HepG2 (cell line): ENCODE results near the gene RPTOR. TPM values are rescaled to one million over a fixed set of nuclear protein-coding genes. Genes with fewer than 3 reads are reported as not detected.
A peak's percentile ranks its signal among the peaks of the same experiment; 100 is the strongest.
"Not testable (repeated sequence)": the region's sequence is repeated elsewhere in the genome, so short reads cannot be mapped to it uniquely, and the experiment has no call there.

ENCODE experiments used
- CREM ChIP-seq, 2 experiments: sonication (generic) in 1 of 2; formaldehyde crosslinking in 1 of 2; IDR thresholded peaks; 2 replicates each; pipeline versions ENCODE4 v1.4.0 to v1.6.1; 2016 to 2020; ENCODE audit warnings: antibody characterized with exemption in 1 of 2, mild to moderate bottlenecking in 1 of 2, missing genetic modification reagents in 1 of 2
- EHMT2 ChIP-seq: fragments of 200-600 bp; sonication (generic); IDR thresholded peaks from 2 replicates; pipeline ENCODE4 v1.7.0; 2017; ENCODE audit warnings: antibody characterized with exemption, low read depth, low read length, borderline replicate concordance
- ESRRA ChIP-seq: sonication (generic); formaldehyde crosslinking; IDR thresholded peaks from 2 replicates; pipeline ENCODE4 v1.5.1; 2020; ENCODE audit warnings: mild to moderate bottlenecking, low read depth, missing genetic modification reagents
- KMT2A ChIP-seq: sonication (generic); formaldehyde crosslinking; IDR thresholded peaks from 2 replicates; pipeline ENCODE4 v1.4.0; 2020; ENCODE audit warnings: missing genetic modification reagents
- MED1 ChIP-seq: sonication (generic); formaldehyde crosslinking; IDR thresholded peaks from 2 replicates; pipeline ENCODE4 v1.4.0; 2020; ENCODE audit warnings: missing genetic modification reagents
- RAD21 ChIP-seq: fragments of 450-650 bp; formaldehyde crosslinking; IDR thresholded peaks from 2 replicates; pipeline ENCODE4 v1.5.0; 2020; ENCODE audit warnings: mild to moderate bottlenecking
- SOX13 ChIP-seq, 3 experiments: fragments of 450-650 bp in 1 of 3; sonication (generic) in 1 of 3; formaldehyde crosslinking in 1 of 3; IDR thresholded peaks in 2 of 3; conservative IDR thresholded peaks in 1 of 3; 2 replicates each; pipeline versions ENCODE4 v1.5.0 to v1.6.1; 2016 to 2020; ENCODE audit warnings: antibody characterized with exemption in 1 of 3, mild to moderate bottlenecking in 1 of 3, missing compliant biosample characterization in 1 of 3, missing genetic modification reagents in 1 of 3, moderate library complexity in 1 of 3
- TCF7 ChIP-seq: sonication (generic); IDR thresholded peaks from 2 replicates; pipeline ENCODE4 v1.6.1; 2016; ENCODE audit warnings: antibody characterized with exemption, low read depth
- ZBTB20 ChIP-seq: sonication (generic); formaldehyde crosslinking; IDR thresholded peaks from 2 replicates; pipeline ENCODE4 v1.8.1; 2023; ENCODE audit warnings: missing genetic modification reagents, low read depth, mild to moderate bottlenecking, borderline replicate concordance
- ZFP37 ChIP-seq: sonication (generic); formaldehyde crosslinking; IDR thresholded peaks from 2 replicates; pipeline ENCODE4 v1.4.0; 2020; ENCODE audit warnings: missing genetic modification reagents, borderline replicate concordance
- ZMYM3 ChIP-seq: sonication (generic); formaldehyde crosslinking; IDR thresholded peaks from 2 replicates; pipeline ENCODE4 v1.5.1; 2020; ENCODE audit warnings: mild to moderate bottlenecking, missing genetic modification reagents
- ZNF264 ChIP-seq: sonication (generic); formaldehyde crosslinking; IDR thresholded peaks from 2 replicates; pipeline ENCODE4 v1.4.0; 2020; ENCODE audit warnings: missing genetic modification reagents
- ZNF30 ChIP-seq: sonication (generic); formaldehyde crosslinking; IDR thresholded peaks from 2 replicates; pipeline ENCODE4 v1.5.0; 2020; ENCODE audit warnings: mild to moderate bottlenecking, missing genetic modification reagents
- ZNF616 ChIP-seq: sonication (generic); formaldehyde crosslinking; IDR thresholded peaks from 2 replicates; pipeline ENCODE4 v1.5.0; 2020; ENCODE audit warnings: low read depth, mild to moderate bottlenecking, missing genetic modification reagents
- ZNF703 ChIP-seq: sonication (generic); formaldehyde crosslinking; IDR thresholded peaks from 2 replicates; pipeline ENCODE4 v1.5.1; 2020; ENCODE audit warnings: missing genetic modification reagents, mild to moderate bottlenecking, moderate library complexity, borderline replicate concordance
- polyA plus RNA-seq, 8 experiments: library from polyadenylated mRNA; depleted of rRNA in 3 of 8; stranded (reverse) in 7 of 8; unstranded in 1 of 8; fragments of >200 nt; fragmentation: Illumina TruSeq in 4 of 8; extraction: Trizol in 4 of 8; gene quantifications; 2 replicates each; pipeline versions ENCODE4 v1.2.1 to v1.2.3, GENCODE V29; 2011 to 2016; ENCODE audit warnings: low read depth in 4 of 8, missing spikeins in 1 of 8, mixed read lengths in 1 of 8; ENCODE audit not compliant: insufficient read depth in 1 of 8
- total RNA-seq, 5 experiments: library from RNA; depleted of rRNA; stranded (reverse); fragments of >200 nt; fragmentation: Illumina TruSeq; extraction: Trizol; gene quantifications; 2 replicates each; pipeline ENCODE4 v1.2.3, GENCODE V29; 2016; ENCODE audit warnings: low read depth in 1 of 5
- TF ChIP-seq, protein P1 (sequence below): sonication (generic); formaldehyde crosslinking; IDR thresholded peaks from 2 replicates; pipeline ENCODE4 v1.5.0; 2020; ENCODE audit warnings: mild to moderate bottlenecking, missing genetic modification reagents
- TF ChIP-seq, protein P2 (sequence below): sonication (generic); formaldehyde crosslinking; IDR thresholded peaks from 2 replicates; pipeline ENCODE4 v1.5.1; 2020; ENCODE audit warnings: missing genetic modification reagents, mild to moderate bottlenecking, borderline replicate concordance
- TF ChIP-seq, protein P3 (sequence below), 2 experiments: sonication (generic) in 1 of 2; formaldehyde crosslinking in 1 of 2; IDR thresholded peaks; 2 replicates each; pipeline versions ENCODE4 v1.4.0 to v1.6.1; 2016 to 2020; ENCODE audit warnings: borderline replicate concordance in 1 of 2, low read depth in 1 of 2, mild to moderate bottlenecking in 1 of 2, missing genetic modification reagents in 1 of 2

Gene RPTOR
- total and polyA plus RNA-seq, 2 of the 13 experiments (the other 11 are each of a cell fraction or from before 2014, with no cell fraction given), result 6.6 to 25.3 TPM

DNA sequence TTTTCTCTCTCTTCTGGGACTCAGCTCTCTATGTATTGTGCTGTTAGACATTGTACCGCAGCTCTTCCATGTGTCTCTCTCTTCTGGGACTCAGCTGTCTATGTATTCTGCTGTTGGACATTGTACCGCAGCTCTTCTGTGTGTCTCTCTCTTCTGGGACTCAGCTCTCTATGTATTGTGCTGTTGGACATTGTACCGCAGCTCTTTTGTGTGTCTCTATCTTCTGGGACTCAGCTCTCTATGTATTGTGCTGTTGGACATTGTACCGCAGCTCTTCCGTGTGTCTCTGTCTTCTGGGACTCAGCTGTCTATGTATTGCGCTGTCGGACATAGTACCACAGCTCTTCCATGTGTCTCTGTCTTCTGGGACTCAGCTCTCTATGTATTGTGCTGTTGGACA lies 84.2 kb downstream of the RPTOR start (continued):
- TF ChIP-seq ZBTB20 (CRISPR knock-in tag) (0 out of 2 replicates have a peak, but pooled peaks have one; percentile 51), ESRRA (CRISPR knock-in tag) (0 out of 2 replicates have a peak, but pooled peaks have one; percentile 8), ZNF703 (peak; percentile 75; the same call in 1 of the 2 replicates), ZMYM3 (0 out of 2 replicates have a peak, but pooled peaks have one; percentile 23), RAD21 (0 out of 2 replicates have a peak, but pooled peaks have one; percentile 7), MED1 (CRISPR knock-in tag) (peak; percentile 33; the same call in 1 of the 2 replicates), KMT2A (CRISPR knock-in tag) (0 out of 2 replicates have a peak, but pooled peaks have one; percentile 8), SOX13 (IDR thresholded peaks at IDR 0.05) (peak; percentile 86; the same call in 1 of the 2 replicates), SOX13 (CRISPR knock-in tag; conservative IDR thresholded peaks at IDR 0.05 in 1 of 2, IDR thresholded peaks at IDR 0.05 in 1 of 2) (peak in 1 of 2 experiments; percentile 86; a peak in 2 of 4 replicates), EHMT2 (0 out of 2 replicates have a peak, but pooled peaks have one; percentile 15), ZNF616 (0 out of 2 replicates have a peak, but pooled peaks have one; percentile 62), ZNF30 (CRISPR knock-in tag) (peak; percentile 2; the same call in 1 of the 2 replicates), TCF7 (0 out of 2 replicates have a peak, but pooled peaks have one; percentile 28), ZNF264 (CRISPR knock-in tag) (peak; percentile 59; the same call in 1 of the 2 replicates), CREM (IDR thresholded peaks at IDR 0.05) (peak; percentile 15; the same call in 1 of the 2 replicates), ZFP37 (CRISPR knock-in tag) (0 out of 2 replicates have a peak, but pooled peaks have one; percentile 38)
- TF ChIP-seq, protein P1, sequence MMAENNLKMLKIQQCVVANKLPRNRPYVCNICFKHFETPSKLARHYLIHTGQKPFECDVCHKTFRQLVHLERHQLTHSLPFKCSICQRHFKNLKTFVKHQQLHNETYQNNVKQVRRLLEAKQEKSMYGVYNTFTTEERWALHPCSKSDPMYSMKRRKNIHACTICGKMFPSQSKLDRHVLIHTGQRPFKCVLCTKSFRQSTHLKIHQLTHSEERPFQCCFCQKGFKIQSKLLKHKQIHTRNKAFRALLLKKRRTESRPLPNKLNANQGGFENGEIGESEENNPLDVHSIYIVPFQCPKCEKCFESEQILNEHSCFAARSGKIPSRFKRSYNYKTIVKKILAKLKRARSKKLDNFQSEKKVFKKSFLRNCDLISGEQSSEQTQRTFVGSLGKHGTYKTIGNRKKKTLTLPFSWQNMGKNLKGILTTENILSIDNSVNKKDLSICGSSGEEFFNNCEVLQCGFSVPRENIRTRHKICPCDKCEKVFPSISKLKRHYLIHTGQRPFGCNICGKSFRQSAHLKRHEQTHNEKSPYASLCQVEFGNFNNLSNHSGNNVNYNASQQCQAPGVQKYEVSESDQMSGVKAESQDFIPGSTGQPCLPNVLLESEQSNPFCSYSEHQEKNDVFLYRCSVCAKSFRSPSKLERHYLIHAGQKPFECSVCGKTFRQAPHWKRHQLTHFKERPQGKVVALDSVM, result peak; percentile 30; the same call in 1 of the 2 replicates
- TF ChIP-seq, protein P2, sequence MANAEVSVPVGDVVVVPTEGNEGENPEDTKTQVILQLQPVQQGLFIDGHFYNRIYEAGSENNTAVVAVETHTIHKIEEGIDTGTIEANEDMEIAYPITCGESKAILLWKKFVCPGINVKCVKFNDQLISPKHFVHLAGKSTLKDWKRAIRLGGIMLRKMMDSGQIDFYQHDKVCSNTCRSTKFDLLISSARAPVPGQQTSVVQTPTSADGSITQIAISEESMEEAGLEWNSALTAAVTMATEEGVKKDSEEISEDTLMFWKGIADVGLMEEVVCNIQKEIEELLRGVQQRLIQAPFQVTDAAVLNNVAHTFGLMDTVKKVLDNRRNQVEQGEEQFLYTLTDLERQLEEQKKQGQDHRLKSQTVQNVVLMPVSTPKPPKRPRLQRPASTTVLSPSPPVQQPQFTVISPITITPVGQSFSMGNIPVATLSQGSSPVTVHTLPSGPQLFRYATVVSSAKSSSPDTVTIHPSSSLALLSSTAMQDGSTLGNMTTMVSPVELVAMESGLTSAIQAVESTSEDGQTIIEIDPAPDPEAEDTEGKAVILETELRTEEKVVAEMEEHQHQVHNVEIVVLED, result 0 out of 2 replicates have a peak, but pooled peaks have one; percentile 20
- TF ChIP-seq, protein P3, sequence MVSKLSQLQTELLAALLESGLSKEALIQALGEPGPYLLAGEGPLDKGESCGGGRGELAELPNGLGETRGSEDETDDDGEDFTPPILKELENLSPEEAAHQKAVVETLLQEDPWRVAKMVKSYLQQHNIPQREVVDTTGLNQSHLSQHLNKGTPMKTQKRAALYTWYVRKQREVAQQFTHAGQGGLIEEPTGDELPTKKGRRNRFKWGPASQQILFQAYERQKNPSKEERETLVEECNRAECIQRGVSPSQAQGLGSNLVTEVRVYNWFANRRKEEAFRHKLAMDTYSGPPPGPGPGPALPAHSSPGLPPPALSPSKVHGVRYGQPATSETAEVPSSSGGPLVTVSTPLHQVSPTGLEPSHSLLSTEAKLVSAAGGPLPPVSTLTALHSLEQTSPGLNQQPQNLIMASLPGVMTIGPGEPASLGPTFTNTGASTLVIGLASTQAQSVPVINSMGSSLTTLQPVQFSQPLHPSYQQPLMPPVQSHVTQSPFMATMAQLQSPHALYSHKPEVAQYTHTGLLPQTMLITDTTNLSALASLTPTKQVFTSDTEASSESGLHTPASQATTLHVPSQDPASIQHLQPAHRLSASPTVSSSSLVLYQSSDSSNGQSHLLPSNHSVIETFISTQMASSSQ (IDR thresholded peaks at IDR 0.05; ENCODE audit: low read depth), result not testable (repeated sequence)
- TF ChIP-seq, protein P3 (CRISPR knock-in tag; IDR thresholded peaks at IDR 0.05; ENCODE audit: borderline replicate concordance), result peak; percentile 23; the same call in 1 of the 2 replicates
- TF ChIP-seq CREM (CRISPR knock-in tag; IDR thresholded peaks at IDR 0.05), result not testable (repeated sequence)
